HEK293T (cell line): ENCODE data around the gene TLE1.

Experiments
- CTCF ChIA-PET: fragments of 350-600 bp; formaldehyde crosslinking; extraction: SDS; loops from one replicate; lab custom pipeline; 2021; ENCODE audit warnings: antibody characterized with exemption, inconsistent platforms; lab: Yijun Ruan, JAX
- POLR2A ChIA-PET: fragments of 350-600 bp; formaldehyde crosslinking; extraction: SDS; loops from one replicate; lab custom pipeline; 2020; ENCODE audit warnings: antibody characterized with exemption, inconsistent platforms; lab: Yijun Ruan, JAX
- DNase-seq: peaks from one replicate; pipeline ENCODE4 v3.0.0; 2012; ENCODE audit warnings: mixed read lengths; ENCODE audit errors: extremely low spot score
- ARNT ChIP-seq: fragments of 450-650 bp; IDR thresholded peaks from 2 replicates; pipeline ENCODE4 v1.6.1; 2017; ENCODE audit warnings: mild to moderate bottlenecking
- BHLHE40 ChIP-seq: fragments of 450-650 bp; IDR thresholded peaks from 2 replicates; pipeline ENCODE4 v1.6.1; 2016; ENCODE audit warnings: mild to moderate bottlenecking, moderate library complexity, borderline replicate concordance
- CTBP1 ChIP-seq: fragments of 450-650 bp; IDR thresholded peaks from 2 replicates; pipeline ENCODE4 v1.6.1; 2016; ENCODE audit warnings: borderline replicate concordance
- ELF4 ChIP-seq: fragments of 450-650 bp; IDR thresholded peaks from 2 replicates; pipeline ENCODE4 v1.6.1; 2017; ENCODE audit warnings: antibody characterized with exemption
- FOXA1 ChIP-seq: fragments of 450-650 bp; IDR thresholded peaks from 2 replicates; pipeline ENCODE4 v1.6.1; 2016; ENCODE audit warnings: mild to moderate bottlenecking
- FOXK2 ChIP-seq: fragments of 450-650 bp; IDR thresholded peaks from 2 replicates; pipeline ENCODE4 v1.6.1; 2016; ENCODE audit warnings: mild to moderate bottlenecking
- FOXM1 ChIP-seq: fragments of 450-650 bp; IDR thresholded peaks from 2 replicates; pipeline ENCODE4 v1.6.1; 2017; ENCODE audit warnings: mild to moderate bottlenecking, borderline replicate concordance
- HDGF ChIP-seq: fragments of 450-650 bp; IDR thresholded peaks from 2 replicates; pipeline ENCODE4 v1.6.1; 2017; ENCODE audit warnings: antibody characterized with exemption, borderline replicate concordance
- L3MBTL2 ChIP-seq: fragments of 450-650 bp; conservative IDR thresholded peaks from 2 replicates; pipeline ENCODE4 v1.6.1; 2016; ENCODE audit warnings: mild to moderate bottlenecking
- LEF1 ChIP-seq: fragments of 450-650 bp; IDR thresholded peaks from 2 replicates; pipeline ENCODE4 v1.6.1; 2017; ENCODE audit warnings: mild to moderate bottlenecking, borderline replicate concordance
- NFRKB ChIP-seq: fragments of 450-650 bp; IDR thresholded peaks from 2 replicates; pipeline ENCODE4 v1.6.1; 2016; ENCODE audit warnings: mild to moderate bottlenecking, moderate library complexity
- PKNOX1 ChIP-seq: fragments of 450-650 bp; IDR thresholded peaks from 2 replicates; pipeline ENCODE4 v1.6.1; 2016
- SP1 ChIP-seq: fragments of 450-650 bp; IDR thresholded peaks from 2 replicates; pipeline ENCODE4 v1.6.1; 2017
- SUZ12 ChIP-seq: fragments of 450-650 bp; IDR thresholded peaks from 2 replicates; pipeline ENCODE4 v1.6.1; 2016; ENCODE audit warnings: mild to moderate bottlenecking
- TARDBP ChIP-seq: fragments of 450-650 bp; IDR thresholded peaks from 2 replicates; pipeline ENCODE4 v1.6.1; 2016
- ZNF384 ChIP-seq: fragments of 450-650 bp; IDR thresholded peaks from 2 replicates; pipeline ENCODE4 v1.6.1; 2016

Gene TLE1

GRCh38 chr9:81573415-81574321 lies 115.7 kb downstream of the TLE1 start:
- CTCF ChIA-PET, result no interaction called here

DNA sequence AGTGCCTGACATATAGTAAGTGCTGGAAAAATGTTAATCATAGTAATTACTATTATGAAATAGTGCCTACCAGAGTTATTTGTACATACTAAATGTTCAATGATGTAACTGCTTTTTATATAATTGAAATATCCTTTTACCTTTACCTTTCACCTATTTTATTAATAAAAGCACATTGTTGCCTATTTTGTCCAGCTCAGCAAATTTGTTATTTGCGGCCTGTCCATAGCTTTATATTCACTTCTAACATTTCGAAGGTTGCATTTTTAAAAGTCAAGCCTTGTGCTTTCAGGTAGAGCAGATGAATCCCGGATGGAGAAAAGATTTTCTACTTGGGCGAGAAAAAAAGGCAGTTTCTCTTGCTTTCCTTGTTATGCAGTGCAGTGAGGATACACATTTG lies 119.3 kb downstream of the TLE1 start:
- CTCF ChIA-PET, result no interaction called here
- POLR2A ChIA-PET, result no interaction called here
- TF ChIP-seq CTBP1 (no peak), SP1 (no peak), HDGF (no peak)
- no peak for DNase-seq

More at GRCh38 chr9:81573415-81574321, 115.7 kb downstream of the TLE1 start:
- no peak for DNase-seq
- TF ChIP-seq HDGF (no peak), FOXK2 (no peak), LEF1 (no peak), ZNF384 (no peak), SP1 (no peak), SUZ12 (no peak), ARNT (no peak), TARDBP (no peak), ELF4 (no peak), NFRKB (no peak), FOXA1 (no peak), BHLHE40 (no peak)
- POLR2A ChIA-PET, result no interaction called here

DNA sequence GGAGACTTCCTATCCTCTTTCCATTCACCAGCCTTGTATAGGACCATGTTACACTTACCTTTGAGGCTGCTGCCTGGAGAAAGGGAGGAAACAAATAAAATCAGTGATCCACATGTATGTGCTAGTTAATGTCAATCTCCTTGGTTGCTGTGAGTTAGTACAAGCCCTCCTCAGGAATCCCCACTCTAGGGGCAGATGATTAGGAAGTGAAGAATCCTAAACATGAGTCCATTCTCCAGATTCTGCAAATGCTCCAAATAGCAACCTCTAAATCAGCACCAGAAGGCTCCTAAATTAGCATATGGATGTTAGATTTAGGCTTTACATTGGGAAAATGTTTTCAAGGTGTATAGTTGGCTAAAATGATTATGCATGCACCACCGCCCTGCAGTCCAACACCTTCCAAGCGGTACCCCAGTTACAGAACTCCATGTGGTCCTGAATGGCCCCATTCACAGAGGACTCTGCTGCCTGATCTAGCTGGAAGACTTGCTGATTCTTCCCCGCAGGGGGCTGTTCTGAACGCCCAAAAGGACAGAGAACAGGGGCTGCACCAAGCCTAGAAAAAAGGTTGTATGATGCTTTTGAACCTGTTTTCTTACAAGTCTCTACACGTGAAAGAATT lies 123.2 kb downstream of the TLE1 start:
- DNase-seq, result no peak
- TF ChIP-seq BHLHE40 (no peak), LEF1 (no peak)
- POLR2A ChIA-PET, result no interaction called here
- CTCF ChIA-PET, result no interaction called here

GRCh38 chr9:81565609-81566008 lies 123.7 kb downstream of the TLE1 start:
- no peak for DNase-seq
- ChIA-PET POLR2A (no interaction called here), CTCF (no interaction called here)
- TF ChIP-seq LEF1, result no peak
- no peak for TF ChIP-seq SP1
- TF ChIP-seq CTBP1, result no peak
- no peak for TF ChIP-seq NFRKB
- TF ChIP-seq FOXA1, result no peak
- no peak for TF ChIP-seq BHLHE40
- no peak for TF ChIP-seq ARNT
- no peak for TF ChIP-seq ZNF384
- no peak for TF ChIP-seq HDGF
- no peak for TF ChIP-seq SUZ12
- TF ChIP-seq L3MBTL2, result no peak
- TF ChIP-seq PKNOX1, result no peak
- TF ChIP-seq FOXM1, result no peak

GRCh38 chr9:81565144-81565543 lies 124.2 kb downstream of the TLE1 start:
- POLR2A ChIA-PET, result no interaction called here

GRCh38 chr9:81564632-81565031 lies 124.7 kb downstream of the TLE1 start:
- DNase-seq, result no peak
- POLR2A ChIA-PET, result no interaction called here
- CTCF ChIA-PET, result interaction anchor here (0.5 kb wide), 1 partner anchor 389 kb away, joined by 3 read pairs; no protein-coding TSS in a partner anchor
- no peak for TF ChIP-seq CTBP1
- no peak for TF ChIP-seq ZNF384
- TF ChIP-seq NFRKB, result no peak
- TF ChIP-seq FOXM1, result no peak
- TF ChIP-seq FOXA1, result no peak
- TF ChIP-seq LEF1, result no peak
- TF ChIP-seq SUZ12, result no peak
- no peak for TF ChIP-seq ELF4
- no peak for TF ChIP-seq FOXK2
- no peak for TF ChIP-seq SP1
- TF ChIP-seq PKNOX1, result no peak
- TF ChIP-seq L3MBTL2, result no peak
- no peak for TF ChIP-seq ARNT
- no peak for TF ChIP-seq BHLHE40
- no peak for TF ChIP-seq HDGF
- no peak for TF ChIP-seq TARDBP

More at GRCh38 chr9:81565144-81565543, 124.2 kb downstream of the TLE1 start:
- CTCF ChIA-PET, result interaction anchor here (0.5 kb wide), 1 partner anchor 388 kb away, joined by 3 read pairs; no protein-coding TSS in a partner anchor
- no peak for TF ChIP-seq FOXK2
- no peak for TF ChIP-seq NFRKB
- TF ChIP-seq L3MBTL2, result no peak
- no peak for TF ChIP-seq ELF4
- TF ChIP-seq BHLHE40, result no peak
- no peak for TF ChIP-seq ARNT
- no peak for TF ChIP-seq SUZ12
- TF ChIP-seq LEF1, result no peak
- TF ChIP-seq HDGF, result no peak
- TF ChIP-seq FOXA1, result no peak
- no peak for TF ChIP-seq ZNF384
- TF ChIP-seq SP1, result no peak
- DNase-seq, result no peak
